ENCODE data around the gene IPO11.
"Not testable (repeated sequence)": the region's sequence is repeated elsewhere in the genome, so short reads cannot be mapped to it uniquely, and the experiment has no call there.

- TF ChIP-seq POLR2A, POLR2AphosphoS5, TAF1, SPI1 (IDR thresholded peaks at IDR 0.05; ENCODE audit: low read depth, low read length): not testable (repeated sequence)
These were observed 100.5 kb downstream of the IPO11 start for GRCh38 chr5:62513085-62513484.

All from GM12891 (cell line).